GM10248 (cell line): Measurements from ENCODE around the gene BUB3.

Experiments used
- CTCF ChIA-PET: fragments of 300-600 bp; sonication (Branson Sonifier 250); formaldehyde crosslinking; extraction: SDS; loops from one replicate; lab custom pipeline; 2021; ENCODE audit warnings: antibody characterized with exemption; lab: Yijun Ruan, JAX
- POLR2A ChIA-PET: fragments of 350-650 bp; sonication (Branson Sonifier 250); formaldehyde crosslinking; extraction: SDS; loops from one replicate; lab custom pipeline; 2020; ENCODE audit warnings: antibody characterized with exemption; lab: Yijun Ruan, JAX
- DNase-seq: peaks from one replicate; pipeline ENCODE4 v3.0.0; 2012; ENCODE audit errors: extremely low spot score
- TF ChIP-seq, protein P1 (sequence below): IDR thresholded peaks from 2 replicates; pipeline ENCODE4 v1.5.1; 2012; ENCODE audit warnings: mild to moderate bottlenecking, low read depth; ENCODE audit errors: extremely low read depth, missing control alignments, control extremely low read depth

BUB3 gene

DNA sequence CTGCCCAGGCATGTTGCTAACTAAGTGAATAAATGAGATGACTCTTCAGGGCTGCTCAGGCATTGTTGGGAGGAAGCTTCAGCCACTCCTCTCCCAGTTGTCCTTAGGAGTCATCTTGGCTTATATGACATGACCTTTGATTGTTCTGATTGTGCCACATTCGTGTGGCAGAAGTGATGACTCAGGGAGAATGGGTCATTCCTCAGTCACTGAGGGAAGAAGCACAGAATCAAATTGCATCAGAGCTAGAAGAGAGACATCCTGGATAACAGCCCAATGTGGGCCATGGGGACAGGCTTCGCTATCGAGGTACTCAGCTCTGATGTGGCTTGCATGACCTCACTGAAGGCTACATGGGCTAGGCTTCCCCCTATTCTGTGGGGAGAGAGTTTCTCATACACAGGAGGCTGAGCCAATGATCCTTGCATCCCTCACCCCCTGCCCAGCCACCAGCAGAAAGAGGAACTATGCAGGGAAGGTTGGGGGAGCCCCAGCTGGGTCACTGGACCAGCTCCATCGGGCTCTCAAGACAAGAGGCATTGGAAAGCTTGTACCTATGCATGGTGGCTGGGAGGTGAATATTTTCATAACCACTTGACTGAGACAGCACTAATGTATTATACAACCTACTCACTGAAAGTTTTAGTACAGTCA lies 24.5 kb upstream of the BUB3 start:
- POLR2A ChIA-PET = no interaction called here
- TF ChIP-seq, protein P1, sequence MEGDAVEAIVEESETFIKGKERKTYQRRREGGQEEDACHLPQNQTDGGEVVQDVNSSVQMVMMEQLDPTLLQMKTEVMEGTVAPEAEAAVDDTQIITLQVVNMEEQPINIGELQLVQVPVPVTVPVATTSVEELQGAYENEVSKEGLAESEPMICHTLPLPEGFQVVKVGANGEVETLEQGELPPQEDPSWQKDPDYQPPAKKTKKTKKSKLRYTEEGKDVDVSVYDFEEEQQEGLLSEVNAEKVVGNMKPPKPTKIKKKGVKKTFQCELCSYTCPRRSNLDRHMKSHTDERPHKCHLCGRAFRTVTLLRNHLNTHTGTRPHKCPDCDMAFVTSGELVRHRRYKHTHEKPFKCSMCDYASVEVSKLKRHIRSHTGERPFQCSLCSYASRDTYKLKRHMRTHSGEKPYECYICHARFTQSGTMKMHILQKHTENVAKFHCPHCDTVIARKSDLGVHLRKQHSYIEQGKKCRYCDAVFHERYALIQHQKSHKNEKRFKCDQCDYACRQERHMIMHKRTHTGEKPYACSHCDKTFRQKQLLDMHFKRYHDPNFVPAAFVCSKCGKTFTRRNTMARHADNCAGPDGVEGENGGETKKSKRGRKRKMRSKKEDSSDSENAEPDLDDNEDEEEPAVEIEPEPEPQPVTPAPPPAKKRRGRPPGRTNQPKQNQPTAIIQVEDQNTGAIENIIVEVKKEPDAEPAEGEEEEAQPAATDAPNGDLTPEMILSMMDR = no peak
- no peak for DNase-seq
- CTCF ChIA-PET = interaction anchor here (0.8 kb wide), 1 partner anchor 16 kb away, joined by 3 read pairs; no protein-coding TSS in a partner anchor

DNA sequence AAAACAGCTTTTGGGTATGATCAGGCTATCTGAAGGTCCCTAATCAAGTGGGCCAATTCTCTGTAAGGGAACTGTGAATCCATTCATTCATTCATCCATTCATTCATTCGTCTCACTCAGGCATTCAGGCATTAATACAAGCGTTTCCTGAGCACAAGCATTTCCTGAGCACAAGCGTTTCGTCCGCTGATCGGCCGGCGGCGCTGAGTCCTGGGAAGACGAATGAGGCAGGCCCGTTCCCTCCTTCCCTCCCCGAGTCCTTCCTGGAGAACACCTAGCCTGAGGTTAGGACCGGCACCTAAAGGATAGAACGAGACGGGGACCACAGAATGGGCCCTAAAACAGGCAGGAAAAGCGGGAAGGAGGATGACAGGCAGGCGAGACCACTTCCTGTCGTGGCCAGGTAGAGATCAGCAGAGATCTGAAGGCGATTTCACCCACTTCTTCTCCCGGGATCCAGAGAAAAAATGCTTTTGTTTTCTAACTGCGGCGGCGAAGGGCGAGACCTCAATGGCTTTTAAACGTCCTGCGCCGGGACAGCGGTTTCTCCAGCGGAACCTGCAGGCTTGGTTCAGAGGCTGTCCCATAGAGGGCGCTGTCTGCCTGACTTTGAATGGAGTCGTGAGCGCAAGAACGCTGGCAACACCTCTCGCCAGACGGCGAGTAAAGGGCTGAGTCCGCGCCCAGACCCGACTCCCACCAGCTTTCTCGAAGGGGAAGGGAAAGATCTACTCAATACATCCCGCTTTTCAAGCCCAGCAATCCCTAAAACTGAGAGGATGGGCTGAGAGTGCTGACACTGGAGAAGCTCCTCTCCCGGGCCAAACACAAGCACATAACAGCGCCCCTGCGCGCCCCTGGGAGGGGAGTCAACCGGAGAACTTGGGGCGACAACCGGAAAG lies 21.4 kb upstream of the BUB3 start:
- CTCF ChIA-PET = interaction anchor here (0.7 to 2.5 kb wide), 42 partner anchors 8 to 479 kb away, joined by 3 to 22 read pairs (median 4); partner anchors contain the start of genes BUB3 and HMX2
- TF ChIP-seq, protein P1 = peak; percentile 97
- peak; percentile 90 for DNase-seq
- POLR2A ChIA-PET = no interaction called here

DNA sequence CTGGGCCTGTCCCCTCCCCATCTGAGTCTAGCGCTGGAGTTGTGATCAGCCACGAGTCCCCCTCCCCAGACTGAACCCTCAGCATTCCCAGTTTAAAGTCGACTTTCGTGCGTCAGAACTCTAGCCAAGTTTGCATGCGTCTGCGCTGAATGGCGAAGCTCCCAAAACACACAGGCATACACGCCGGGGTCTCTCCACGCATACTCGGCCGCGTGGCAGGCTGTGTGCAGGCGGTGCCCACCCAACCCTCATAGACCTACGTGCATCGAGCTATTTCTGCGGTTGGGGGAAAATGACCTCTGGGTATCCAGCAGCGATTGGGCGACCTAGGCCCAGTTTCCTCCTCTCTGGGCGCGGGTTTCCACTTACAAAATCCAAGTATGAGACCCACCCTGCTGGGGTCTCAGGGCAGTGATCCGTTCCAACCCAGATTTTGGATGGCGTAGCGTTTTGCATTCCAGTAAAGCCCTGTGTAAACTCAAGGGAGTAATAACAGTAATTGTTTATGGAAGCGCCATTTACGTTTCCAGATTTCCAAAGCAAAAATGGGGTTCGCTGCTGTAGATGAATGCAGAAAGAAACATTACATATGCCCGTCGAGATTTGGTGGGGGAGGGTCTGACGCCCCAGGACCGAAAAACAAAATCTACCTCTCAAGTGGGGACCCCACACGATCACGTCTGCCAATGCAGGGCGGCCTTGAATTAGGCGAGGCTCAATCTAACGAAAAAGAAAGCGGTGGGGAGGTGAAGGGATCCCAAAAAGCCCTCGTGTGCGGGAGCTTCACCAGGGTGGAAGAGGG lies 20.5 kb upstream of the BUB3 start:
- CTCF ChIA-PET = interaction anchor here (0.7 to 2.5 kb wide), 36 partner anchors 8 to 478 kb away, joined by 3 to 22 read pairs (median 4); partner anchors contain the start of genes BUB3 and HMX2
- TF ChIP-seq, protein P1 = no peak
- no peak for DNase-seq
- POLR2A ChIA-PET = interaction anchor here (0.6 kb wide), 1 partner anchor 126 kb away, joined by 3 read pairs; no protein-coding TSS in a partner anchor

- CTCF ChIA-PET = interaction anchor here (1.0 to 2.5 kb wide), 17 partner anchors 11 to 440 kb away, joined by 3 to 22 read pairs (median 6); partner anchors contain the start of gene BUB3
- TF ChIP-seq, protein P1 = no peak
- DNase-seq = peak; percentile 18
- POLR2A ChIA-PET = interaction anchor here (0.6 kb wide), 1 partner anchor 127 kb away, joined by 3 read pairs; no protein-coding TSS in a partner anchor
Observed at GRCh38 chr10:123134343-123134914, 19.8 kb upstream of the BUB3 start.

GRCh38 chr10:123134915-123135414 lies 19.2 kb upstream of the BUB3 start:
- CTCF ChIA-PET = interaction anchor here (1.0 to 2.5 kb wide), 10 partner anchors 10 to 439 kb away, joined by 4 to 22 read pairs (median 11); no protein-coding TSS in a partner anchor
- POLR2A ChIA-PET = interaction anchor here (0.6 kb wide), 1 partner anchor 127 kb away, joined by 3 read pairs; no protein-coding TSS in a partner anchor
- TF ChIP-seq, protein P1 = no peak
- DNase-seq = peak; percentile 50
